Transverse colon (tissue), 4 donors: ENCODE data around the gene SEC22C. TPM values are rescaled to one million over a fixed set of nuclear protein-coding genes. Genes with fewer than 3 reads are reported as not detected.

Source experiments
- DNase-seq: peaks from one replicate; pipeline ENCODE4 v3.0.0-alpha.2; 2019
- H3K27ac ChIP-seq, 4 donors: fragments of 200-600 bp; sonication (generic); 2 replicates each; pipeline ENCODE4 v1.5.1; 2016 to 2018; ENCODE audit warnings: inconsistent platforms in 4 of 4
- H3K27me3 ChIP-seq: fragments of 200-600 bp; sonication (generic); 2 replicates; pipeline ENCODE4 v1.5.1; 2017; ENCODE audit warnings: inconsistent platforms
- H3K36me3 ChIP-seq, 4 donors: fragments of 200-600 bp; sonication (generic); 2 replicates each; pipeline ENCODE4 v1.5.1; 2017 to 2019; ENCODE audit warnings: inconsistent platforms in 4 of 4
- H3K4me1 ChIP-seq, 4 donors: fragments of 200-600 bp; sonication (generic); 2 replicates each; pipeline ENCODE4 v1.5.1; 2017 to 2020; ENCODE audit warnings: inconsistent platforms in 4 of 4
- H3K4me3 ChIP-seq, 4 donors: fragments of 200-600 bp; sonication (generic); 1 replicate in 1 of 4; 2 replicates in 3 of 4; pipeline versions ENCODE4 v1.5.1 to v1.6.1; 2017 to 2019; ENCODE audit warnings: inconsistent platforms in 4 of 4
- H3K9me3 ChIP-seq, 2 donors: fragments of 200-600 bp; sonication (generic); 2 replicates each; pipeline ENCODE4 v1.5.1; 2017 to 2019; ENCODE audit warnings: inconsistent platforms in 2 of 2
- CTCF ChIP-seq, 5 experiments: fragments of 200-600 bp in 3 of 5; fragments of 450-650 bp in 2 of 5; sonication (generic) in 3 of 5; IDR thresholded peaks; 1 replicate in 2 of 5; 2 replicates in 3 of 5; pipeline ENCODE4 v1.5.1; 2016 to 2017; ENCODE audit warnings: antibody characterized with exemption in 5 of 5, inconsistent platforms in 3 of 5, mild to moderate bottlenecking in 2 of 5, moderate library complexity in 1 of 5
- EP300 ChIP-seq: sonication (generic); formaldehyde crosslinking; IDR thresholded peaks from one replicate; pipeline ENCODE4 v1.6.1; 2017; ENCODE audit warnings: antibody characterized with exemption, low read depth
- POLR2A ChIP-seq: fragments of 450-650 bp; IDR thresholded peaks from one replicate; pipeline ENCODE4 v1.6.1; 2016; ENCODE audit warnings: antibody characterized with exemption, mild to moderate bottlenecking, moderate library complexity
- POLR2AphosphoS5 ChIP-seq, 3 donors: sonication (generic); formaldehyde crosslinking; IDR thresholded peaks; one replicate each; pipeline ENCODE4 v1.6.1; 2016; ENCODE audit warnings: antibody characterized with exemption in 3 of 3
- WGBS, 2 donors: methylation state at CpG; one replicate each; pipeline ENCODE4 v1.1.5; 2018; ENCODE audit warnings: low coverage in 1 of 2; 5-methylcytosine and 5-hydroxymethylcytosine counted together
- in situ Hi-C, 4 donors: fragments of 200-750 bp; cut with MboI; loops; one replicate each; pipeline versions ENCODE4 v1.15.0 to v1.15.1; 2017; ENCODE audit warnings: low sequenced_read_pairs in 3 of 4, low pct_ligation_motif_present in 1 of 4, low pct_unique_long_range_greater_than_20kb in 1 of 4
- intact Hi-C: fragments of 100-400 bp; cut with DNase I; formaldehyde crosslinking; loops from one replicate; pipeline ENCODE4 v1.15.1; 2023; ENCODE audit warnings: low total_unique reads
- total RNA-seq, 4 donors: library from RNA; depleted of rRNA; stranded (reverse); fragments of >200 nt; gene quantifications; one replicate each; pipeline ENCODE4 v1.1.0, GENCODE V29; 2016

Gene SEC22C
- total RNA-seq, 4 donors from 2014 or later = 22.7 to 66.3 (median 32.1) TPM

GRCh38 chr3:42610976-42611375, 29.2 kb upstream of the SEC22C start:
- Histone ChIP-seq H3K9me3 (no peaks in the 10 kb centered on the region), H3K27ac (peak overlapping the region in 3 of 4 donors; percentile 5 to 35 (median 28)), H3K4me1 (peaks cover 0 to 55% (median 13%) of the 10 kb centered on the region in 4 donors), H3K27me3 (no peaks in the 10 kb centered on the region), H3K36me3 (peaks cover 0 to 3% (median 0%) of the 10 kb centered on the region in 4 donors), H3K4me3 (no peak overlapping the region)
- DNase-seq = no peak
- intact Hi-C loops = no loop called here
- TF ChIP-seq CTCF (IDR thresholded peaks at IDR 0.05) = no peak
- no peak for TF ChIP-seq POLR2A
- TF ChIP-seq POLR2AphosphoS5 (IDR thresholded peaks at IDR 0.05) = no peak
- TF ChIP-seq EP300 = no peak
- in situ Hi-C loops = no loop called here
- WGBS, 2 donors = 79 to 81% methylated on average over 1 of the region's 1 CpG

- Histone ChIP-seq H3K4me3 (no peak overlapping the region), H3K36me3 (peaks cover 0 to 10% (median 2%) of the 10 kb centered on the region in 4 donors), H3K27me3 (no peaks in the 10 kb centered on the region), H3K27ac (peak overlapping the region in 2 of 4 donors; percentile 25 to 41), H3K9me3 (peaks cover 0 to 4% of the 10 kb centered on the region in 2 donors), H3K4me1 (peaks cover 0 to 55% (median 15%) of the 10 kb centered on the region in 4 donors)
- in situ Hi-C loops (no loop called here), intact Hi-C loops (no loop called here)
- DNase-seq = no peak
- no peak for TF ChIP-seq POLR2A
- no peak for TF ChIP-seq POLR2AphosphoS5 (IDR thresholded peaks at IDR 0.05)
- no peak for TF ChIP-seq EP300
- TF ChIP-seq CTCF (IDR thresholded peaks at IDR 0.05) = no peak
- WGBS, 2 donors = 31 to 69% methylated on average over 3 to 5 of the region's 5 CpGs
Measured at GRCh38 chr3:42608581-42608980, 26.8 kb upstream of the SEC22C start.

GRCh38 chr3:42605546-42606173, 23.9 kb upstream of the SEC22C start:
- intact Hi-C loops (loop anchor here (2.0 kb wide), 1 partner anchor 55 kb away; no protein-coding TSS in a partner anchor), in situ Hi-C loops (no loop called here)
- Histone ChIP-seq H3K27ac (no peak overlapping the region), H3K27me3 (no peaks in the 10 kb centered on the region), H3K4me3 (no peak overlapping the region), H3K4me1 (peaks cover 9 to 56% (median 29%) of the 10 kb centered on the region in 4 donors), H3K36me3 (peaks cover 0 to 10% (median 2%) of the 10 kb centered on the region in 4 donors), H3K9me3 (peaks cover 0 to 4% of the 10 kb centered on the region in 2 donors)
- no peak for DNase-seq
- no peak for TF ChIP-seq CTCF (IDR thresholded peaks at IDR 0.05)
- no peak for TF ChIP-seq EP300
- TF ChIP-seq POLR2A = no peak
- TF ChIP-seq POLR2AphosphoS5 (IDR thresholded peaks at IDR 0.05) = no peak
- WGBS, 2 donors = 79 to 81% methylated on average over 5 of the region's 5 CpGs

- intact Hi-C loops (no loop called here), in situ Hi-C loops (no loop called here)
- DNase-seq = no peak
- Histone ChIP-seq H3K27me3 (no peaks in the 10 kb centered on the region), H3K4me3 (no peak overlapping the region), H3K27ac (no peak overlapping the region), H3K36me3 (peaks cover 0 to 10% (median 2%) of the 10 kb centered on the region in 4 donors), H3K4me1 (peaks cover 9 to 38% (median 19%) of the 10 kb centered on the region in 4 donors), H3K9me3 (peaks cover 0 to 4% of the 10 kb centered on the region in 2 donors)
- TF ChIP-seq POLR2A = no peak
- TF ChIP-seq EP300 = no peak
- no peak for TF ChIP-seq CTCF (IDR thresholded peaks at IDR 0.05)
- 83 to 96% methylated on average over 1 of the region's 1 CpG for WGBS, 2 donors
Measured at GRCh38 chr3:42602961-42603360, 21.2 kb upstream of the SEC22C start.
